MM.1S (cell line): ENCODE data around the gene OLFM3.

Experiments
- EZH2 ChIP-seq: fragments of 300-600 bp; sonication (generic); optimal IDR thresholded peaks from 2 replicates; pipeline ENCODE3; 2017; ENCODE audit warnings: low read depth, mild to moderate bottlenecking, antibody characterized with exemption, low read length, mixed read lengths
- TF ChIP-seq, protein P1 (sequence below): fragments of 300-600 bp; sonication (generic); IDR thresholded peaks from 2 replicates; pipeline ENCODE4 v1.5.1; 2016; ENCODE audit warnings: antibody characterized with exemption, low read length, mixed read lengths

DNA sequence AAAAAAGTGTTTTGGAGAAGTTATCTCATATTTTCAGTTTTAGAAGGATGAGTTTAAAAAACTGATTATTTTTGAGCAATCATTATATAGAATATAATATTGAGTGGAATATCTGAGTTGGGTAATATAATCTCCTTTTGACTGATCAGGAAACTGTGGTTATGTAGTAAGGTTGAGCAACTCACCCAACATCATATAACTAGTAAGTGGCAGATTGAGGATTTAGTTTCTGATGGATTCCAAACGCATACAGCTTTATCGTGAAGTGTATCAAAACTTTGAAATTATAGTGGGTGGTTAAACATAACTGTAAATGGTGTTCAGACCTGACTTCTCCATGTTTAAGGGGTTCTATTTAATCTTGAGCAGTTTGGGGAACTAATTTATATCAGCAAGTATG lies 98.6 kb downstream of the OLFM3 start:
- TF ChIP-seq, protein P1, sequence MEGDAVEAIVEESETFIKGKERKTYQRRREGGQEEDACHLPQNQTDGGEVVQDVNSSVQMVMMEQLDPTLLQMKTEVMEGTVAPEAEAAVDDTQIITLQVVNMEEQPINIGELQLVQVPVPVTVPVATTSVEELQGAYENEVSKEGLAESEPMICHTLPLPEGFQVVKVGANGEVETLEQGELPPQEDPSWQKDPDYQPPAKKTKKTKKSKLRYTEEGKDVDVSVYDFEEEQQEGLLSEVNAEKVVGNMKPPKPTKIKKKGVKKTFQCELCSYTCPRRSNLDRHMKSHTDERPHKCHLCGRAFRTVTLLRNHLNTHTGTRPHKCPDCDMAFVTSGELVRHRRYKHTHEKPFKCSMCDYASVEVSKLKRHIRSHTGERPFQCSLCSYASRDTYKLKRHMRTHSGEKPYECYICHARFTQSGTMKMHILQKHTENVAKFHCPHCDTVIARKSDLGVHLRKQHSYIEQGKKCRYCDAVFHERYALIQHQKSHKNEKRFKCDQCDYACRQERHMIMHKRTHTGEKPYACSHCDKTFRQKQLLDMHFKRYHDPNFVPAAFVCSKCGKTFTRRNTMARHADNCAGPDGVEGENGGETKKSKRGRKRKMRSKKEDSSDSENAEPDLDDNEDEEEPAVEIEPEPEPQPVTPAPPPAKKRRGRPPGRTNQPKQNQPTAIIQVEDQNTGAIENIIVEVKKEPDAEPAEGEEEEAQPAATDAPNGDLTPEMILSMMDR, result no peak
- TF ChIP-seq EZH2, result no peak
